Measurements from ENCODE around the gene CORO1A.
"Not testable (repeated sequence)": the region's sequence is repeated elsewhere in the genome, so short reads cannot be mapped to it uniquely, and the experiment has no call there.

- TF ChIP-seq, protein P1, sequence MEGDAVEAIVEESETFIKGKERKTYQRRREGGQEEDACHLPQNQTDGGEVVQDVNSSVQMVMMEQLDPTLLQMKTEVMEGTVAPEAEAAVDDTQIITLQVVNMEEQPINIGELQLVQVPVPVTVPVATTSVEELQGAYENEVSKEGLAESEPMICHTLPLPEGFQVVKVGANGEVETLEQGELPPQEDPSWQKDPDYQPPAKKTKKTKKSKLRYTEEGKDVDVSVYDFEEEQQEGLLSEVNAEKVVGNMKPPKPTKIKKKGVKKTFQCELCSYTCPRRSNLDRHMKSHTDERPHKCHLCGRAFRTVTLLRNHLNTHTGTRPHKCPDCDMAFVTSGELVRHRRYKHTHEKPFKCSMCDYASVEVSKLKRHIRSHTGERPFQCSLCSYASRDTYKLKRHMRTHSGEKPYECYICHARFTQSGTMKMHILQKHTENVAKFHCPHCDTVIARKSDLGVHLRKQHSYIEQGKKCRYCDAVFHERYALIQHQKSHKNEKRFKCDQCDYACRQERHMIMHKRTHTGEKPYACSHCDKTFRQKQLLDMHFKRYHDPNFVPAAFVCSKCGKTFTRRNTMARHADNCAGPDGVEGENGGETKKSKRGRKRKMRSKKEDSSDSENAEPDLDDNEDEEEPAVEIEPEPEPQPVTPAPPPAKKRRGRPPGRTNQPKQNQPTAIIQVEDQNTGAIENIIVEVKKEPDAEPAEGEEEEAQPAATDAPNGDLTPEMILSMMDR (IDR thresholded peaks at IDR 0.05), result not testable (repeated sequence)
- not testable (repeated sequence) for TF ChIP-seq EZH2phosphoT487 (IDR thresholded peaks at IDR 0.05)
Observed at GRCh38 chr16:30169416-30169815, 14.0 kb upstream of the CORO1A start.
